Heart left ventricle (tissue), 13 donors: ENCODE data around the gene IGF1R.

Experiments used
- CTCF ChIP-seq, 12 donors: fragments of 200-600 bp; sonication (generic) in 4 of 12; IDR thresholded peaks; one replicate each; pipeline versions ENCODE4 v1.5.0 to v1.8.0; 2018 to 2022; ENCODE audit warnings: antibody characterized with exemption in 12 of 12, mild to moderate bottlenecking in 5 of 12
- POLR2A ChIP-seq, 2 donors: fragments of 450-650 bp; IDR thresholded peaks; one replicate each; pipeline ENCODE4 v1.6.1; 2017; ENCODE audit warnings: antibody characterized with exemption in 2 of 2, mild to moderate bottlenecking in 2 of 2, moderate library complexity in 2 of 2
- donor health status: ischemic (EF 13 %, LVEDD 7.1; RV severe dilation, severe dysfunction).
- donor health status: DM: no; HTN: yes; CAD: no.
- donor health status: DM: no; HTN: no; CAD: no.
- donor health status: ischemic (EF 25% LVEDD 6.9; RV normal size, moderate dysfunction).
- donor health status: ischemic (EF 25% LVEDD 5.7; RV mildly dilated, moderate dysfunction).
- donor health status: ischemic (EF 35%, LVEDD 5.7; RV mildly dilated, moderate dysfunction).
- donor health status: nonischemic (EF 11% LVEDD 7.7; RV severe dilation, severe dysfunction).
- donor health status: DM: yes; HTN: yes; CAD: no.
- donor health status: PGD.
- donor health status: ischemic (EF 29% LVEDD 5.4; RV normal size, mild dysfunction).
- donor health status: nonischemic (EF 23%, LVEDD 6.1; RV moderate dilation, normal function).

- no peak for TF ChIP-seq CTCF (IDR thresholded peaks at IDR 0.05)
- TF ChIP-seq POLR2A (IDR thresholded peaks at IDR 0.05): no peak
Observed at GRCh38 chr15:98900356-98900755, 252.0 kb downstream of the IGF1R start.
